ENCODE data around the gene ATL2. TPM values are rescaled to one million over a fixed set of nuclear protein-coding genes. Genes with fewer than 3 reads are reported as not detected.
A peak's percentile ranks its signal among the peaks of the same experiment; 100 is the strongest.

The ATL2 gene
- total and polyA plus RNA-seq, 2 experiments from 2014 or later: 28.0 to 72.4 TPM

GRCh38 chr2:38375696-38376345 is 1.3 kb downstream of the ATL2 start:
- Histone ChIP-seq H3K79me2 (peaks cover 57% of the 10 kb centered on the region), H3K4me3 (peak overlapping the region; percentile 96), H3K9me2 (replicated peaks; ENCODE audit: insufficient read depth) (no peaks in the 10 kb centered on the region), H3K9me3 (ENCODE audit: low read depth) (no peaks in the 10 kb centered on the region), H3K4me2 (peak overlapping the region; percentile 84), H3K4me1 (ENCODE audit: insufficient read depth) (peaks cover 12% of the 10 kb centered on the region), H3K27me3 (no peaks in the 10 kb centered on the region), H3K27ac (peak overlapping the region; percentile 100), H3K36me3 (replicated peaks; ENCODE audit: insufficient read depth, low read depth) (no peaks in the 10 kb centered on the region), H2AFZ (peak overlapping the region; percentile 81), H4K20me1 (ENCODE audit: insufficient read depth, poor library complexity, severe bottlenecking) (peaks cover 44% of the 10 kb centered on the region)
- WGBS (ENCODE audit: low lambda C conversion rate, missing lambda C conversion rate): 16% methylated on average over 19 of the region's 19 CpGs
- DNase-seq (ENCODE audit: low spot score): no peak
- no peak for TF ChIP-seq EZH2phosphoT487 (IDR thresholded peaks at IDR 0.05; ENCODE audit: low read depth, severe bottlenecking, unreplicated experiment)
- no peak for TF ChIP-seq EZH2 (IDR thresholded peaks at IDR 0.05; ENCODE audit: borderline replicate concordance)
- no peak for TF ChIP-seq CTCF (IDR thresholded peaks at IDR 0.05; ENCODE audit: poor library complexity)

- TF ChIP-seq CTCF (IDR thresholded peaks at IDR 0.05; ENCODE audit: poor library complexity): no peak
- TF ChIP-seq EZH2phosphoT487 (IDR thresholded peaks at IDR 0.05; ENCODE audit: low read depth, severe bottlenecking, unreplicated experiment): no peak
- no peak for TF ChIP-seq EZH2 (IDR thresholded peaks at IDR 0.05; ENCODE audit: borderline replicate concordance)
These were observed 2.1 kb downstream of the ATL2 start for GRCh38 chr2:38374984-38375383.

GRCh38 chr2:38371235-38371634 is 5.8 kb downstream of the ATL2 start:
- DNase-seq (ENCODE audit: low spot score): no peak
- H4K20me1 ChIP-seq (ENCODE audit: insufficient read depth, poor library complexity, severe bottlenecking): peaks cover 78% of the 10 kb centered on the region
- peaks cover 12% of the 10 kb centered on the region for H3K4me1 ChIP-seq (ENCODE audit: insufficient read depth)
- no peak overlapping the region for H3K4me3 ChIP-seq
- no peaks in the 10 kb centered on the region for H3K27me3 ChIP-seq
- 95% methylated on average over 5 of the region's 5 CpGs for WGBS (ENCODE audit: low lambda C conversion rate, missing lambda C conversion rate)
- H3K9me2 ChIP-seq (replicated peaks; ENCODE audit: insufficient read depth): no peaks in the 10 kb centered on the region
- H3K4me2 ChIP-seq: no peak overlapping the region
- no peak overlapping the region for H3K27ac ChIP-seq
- H3K36me3 ChIP-seq (replicated peaks; ENCODE audit: insufficient read depth, low read depth): no peaks in the 10 kb centered on the region
- H2AFZ ChIP-seq: no peak overlapping the region
- peaks cover 99% of the 10 kb centered on the region for H3K79me2 ChIP-seq
- TF ChIP-seq CTCF (IDR thresholded peaks at IDR 0.05; ENCODE audit: poor library complexity) (no peak), EZH2 (IDR thresholded peaks at IDR 0.05; ENCODE audit: borderline replicate concordance) (no peak), EZH2phosphoT487 (IDR thresholded peaks at IDR 0.05; ENCODE audit: low read depth, severe bottlenecking, unreplicated experiment) (no peak)
- no peaks in the 10 kb centered on the region for H3K9me3 ChIP-seq (ENCODE audit: low read depth)

More at GRCh38 chr2:38374984-38375383, 2.1 kb downstream of the ATL2 start:
- H3K9me2 ChIP-seq (replicated peaks; ENCODE audit: insufficient read depth): no peaks in the 10 kb centered on the region
- H3K9me3 ChIP-seq (ENCODE audit: low read depth): no peaks in the 10 kb centered on the region
- H2AFZ ChIP-seq: no peak overlapping the region
- 51% methylated on average over 2 of the region's 2 CpGs for WGBS (ENCODE audit: low lambda C conversion rate, missing lambda C conversion rate)
- no peak overlapping the region for H3K4me3 ChIP-seq
- peak overlapping the region; percentile 84 for H3K4me2 ChIP-seq
- H3K27me3 ChIP-seq: no peaks in the 10 kb centered on the region
- H3K36me3 ChIP-seq (replicated peaks; ENCODE audit: insufficient read depth, low read depth): no peaks in the 10 kb centered on the region
- peaks cover 12% of the 10 kb centered on the region for H3K4me1 ChIP-seq (ENCODE audit: insufficient read depth)
- H3K27ac ChIP-seq: peak overlapping the region; percentile 100
- H4K20me1 ChIP-seq (ENCODE audit: insufficient read depth, poor library complexity, severe bottlenecking): peaks cover 48% of the 10 kb centered on the region
- DNase-seq (ENCODE audit: low spot score): no peak
- peaks cover 65% of the 10 kb centered on the region for H3K79me2 ChIP-seq

Measured in hepatocyte (in vitro differentiated cells).